HG03280 (cell line): Measurements from ENCODE around the gene CACUL1.
"Not testable (repeated sequence)": the region's sequence is repeated elsewhere in the genome, so short reads cannot be mapped to it uniquely, and the experiment has no call there.

Experiments used
- ATAC-seq: cut with Tn5 transposase; IDR thresholded peaks from one replicate; pipeline ENCODE4 v1.9.1; 2021; ENCODE audit warnings: mild to moderate bottlenecking, moderate library complexity; ENCODE audit not compliant: unreplicated experiment

The CACUL1 gene

DNA sequence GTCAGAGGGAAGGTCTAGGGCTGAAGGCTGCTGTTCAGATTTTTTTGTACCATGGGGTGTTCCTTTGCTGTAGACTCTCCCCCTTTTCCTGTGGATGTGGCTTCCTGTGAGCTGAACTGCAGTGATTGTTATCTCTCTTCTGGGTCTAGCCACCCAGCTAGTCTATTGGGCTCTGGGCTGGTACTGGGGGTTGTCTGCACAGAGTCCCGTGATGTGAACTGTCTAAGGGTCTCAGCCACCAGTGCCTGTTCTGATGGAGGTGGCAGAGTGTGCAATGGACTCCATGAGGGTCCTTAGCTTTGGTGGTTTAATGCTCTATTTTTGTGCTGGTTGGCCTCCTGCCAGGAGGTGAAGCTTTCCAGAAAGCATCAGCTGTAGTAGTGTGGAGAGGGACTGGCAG, 96.6 kb downstream of the CACUL1 start:
- not testable (repeated sequence) for ATAC-seq

DNA sequence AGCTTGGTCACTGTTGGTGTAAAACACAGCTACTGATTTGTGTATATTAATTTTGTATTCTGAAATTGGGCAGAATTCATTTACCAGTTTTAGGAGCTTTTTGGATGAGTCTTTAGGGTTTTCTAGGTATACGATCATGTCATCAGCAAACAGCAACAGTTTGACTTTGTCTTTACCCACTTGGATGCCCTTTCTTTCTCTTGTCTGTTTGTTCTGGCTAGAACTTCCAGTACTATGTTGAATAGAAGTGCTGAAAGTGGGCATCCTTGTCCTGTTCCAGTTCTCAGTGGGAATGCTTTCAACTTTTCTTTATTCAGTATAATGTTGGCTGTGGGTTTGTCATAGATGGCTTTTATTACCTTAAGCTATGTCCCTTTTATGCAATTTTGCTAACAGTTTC, 109.5 kb downstream of the CACUL1 start:
- not testable (repeated sequence) for ATAC-seq

DNA sequence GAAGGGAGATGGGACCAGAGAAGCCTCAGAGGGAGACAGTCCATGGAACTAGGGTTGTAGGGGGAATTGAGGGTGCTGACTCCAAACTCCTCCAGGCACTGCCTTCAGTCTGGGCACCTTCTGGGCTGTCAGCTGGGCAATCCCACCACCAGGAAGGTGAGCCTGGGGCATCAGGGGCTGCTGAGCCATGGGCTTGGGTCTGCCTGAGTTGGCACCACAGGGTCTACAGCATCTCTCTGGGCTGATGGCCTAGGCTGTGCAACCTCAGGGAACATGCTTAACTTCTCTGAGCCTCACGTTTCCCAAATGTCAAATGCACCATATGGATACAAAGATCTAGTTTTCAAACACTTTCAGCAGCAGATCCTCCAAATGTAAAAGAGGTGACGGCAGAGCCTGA, 112.5 kb downstream of the CACUL1 start:
- no peak for ATAC-seq

DNA sequence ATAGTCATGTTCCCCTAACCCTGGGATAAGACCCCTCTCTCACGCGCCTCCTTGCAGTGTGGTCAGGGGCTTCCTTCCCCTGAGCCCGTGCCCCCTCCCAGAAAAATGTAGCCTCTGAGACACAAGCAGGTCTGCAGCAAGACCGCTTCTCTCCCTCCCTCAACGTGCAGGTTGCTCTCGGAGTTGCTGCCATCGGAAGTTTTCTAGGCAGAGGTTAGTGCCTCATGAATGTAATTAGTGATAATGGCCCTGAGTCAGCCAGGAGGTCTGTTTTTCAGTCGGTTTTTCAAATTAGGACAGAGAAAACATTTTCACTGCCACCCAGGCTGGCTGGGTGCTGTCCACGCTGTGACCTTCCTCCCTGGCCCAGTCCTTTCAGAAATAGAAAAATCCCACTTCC, 116.1 kb downstream of the CACUL1 start:
- ATAC-seq, result no peak

DNA sequence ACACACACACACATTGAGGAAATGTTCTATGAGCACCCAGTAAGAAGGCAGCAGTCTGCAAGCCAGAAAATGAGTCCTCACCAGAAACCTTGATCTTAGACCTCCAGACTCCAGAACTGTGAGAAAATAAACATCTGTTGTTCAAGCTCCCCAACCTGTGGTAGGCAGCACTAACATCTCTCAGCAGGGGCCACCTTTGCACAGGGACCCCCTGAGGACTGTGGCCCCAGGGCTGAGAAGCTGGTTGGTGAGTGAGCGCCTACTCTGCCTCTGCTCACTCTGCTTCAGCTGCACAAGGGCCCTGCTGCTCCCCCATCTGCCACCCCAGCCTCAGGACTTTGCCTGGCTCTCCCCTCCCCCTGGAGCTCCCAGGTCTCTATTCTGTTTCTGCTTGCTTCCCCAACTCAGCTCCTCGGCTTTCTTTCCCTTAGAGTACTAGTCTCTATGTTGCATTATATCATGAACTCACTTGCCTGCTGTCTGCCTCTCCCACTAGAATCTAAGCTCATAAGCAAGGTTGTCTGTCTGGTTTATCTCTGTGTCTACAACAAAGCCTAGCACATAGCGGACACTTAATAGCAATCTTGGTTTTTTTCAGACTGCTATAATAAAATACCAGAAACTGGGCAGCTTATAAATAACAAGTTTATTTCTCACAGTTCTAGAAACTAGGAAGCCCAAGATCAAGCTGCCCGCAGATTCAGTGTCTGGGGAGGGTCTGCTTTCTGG, 118.9 kb downstream of the CACUL1 start:
- ATAC-seq, result no peak

DNA sequence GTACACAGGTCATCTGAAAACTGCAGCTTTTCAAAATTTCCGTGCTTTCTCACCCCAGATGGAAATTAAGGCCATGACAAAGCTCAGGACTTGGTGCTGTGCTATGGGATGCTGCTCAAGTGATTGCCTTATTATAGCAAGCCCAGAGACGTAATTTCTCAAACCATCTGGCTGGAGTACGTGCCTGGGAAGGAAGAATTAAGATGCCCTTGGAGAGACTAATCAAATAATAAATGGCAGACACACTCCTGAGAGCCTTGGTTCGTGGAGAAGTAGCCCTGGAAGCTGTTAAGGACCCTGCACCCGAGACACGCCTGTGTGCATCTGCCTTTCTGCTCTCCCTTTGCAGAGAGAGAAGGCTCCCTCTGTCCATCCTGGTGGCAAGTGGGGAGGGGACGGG, 121.0 kb downstream of the CACUL1 start:
- no peak for ATAC-seq

DNA sequence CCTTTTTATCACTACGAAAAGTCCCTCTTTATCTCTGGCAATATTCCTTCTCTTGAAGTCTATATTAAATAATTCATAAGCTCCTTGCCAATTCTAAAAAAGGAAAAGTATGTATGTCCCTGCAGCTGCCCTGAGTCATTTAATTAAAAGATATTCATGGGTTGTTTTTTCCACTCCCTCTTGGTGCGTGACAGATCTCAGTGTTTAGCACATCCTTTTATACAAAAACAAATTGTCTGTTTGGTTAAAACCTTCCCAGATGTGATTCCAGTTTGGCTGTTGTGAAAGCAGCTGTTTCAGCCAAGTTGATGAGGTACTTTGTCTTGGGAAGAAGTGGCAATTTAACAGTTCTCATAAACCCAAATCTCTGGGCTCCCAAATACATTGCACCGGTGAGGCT, 125.6 kb downstream of the CACUL1 start:
- ATAC-seq, result no peak

DNA sequence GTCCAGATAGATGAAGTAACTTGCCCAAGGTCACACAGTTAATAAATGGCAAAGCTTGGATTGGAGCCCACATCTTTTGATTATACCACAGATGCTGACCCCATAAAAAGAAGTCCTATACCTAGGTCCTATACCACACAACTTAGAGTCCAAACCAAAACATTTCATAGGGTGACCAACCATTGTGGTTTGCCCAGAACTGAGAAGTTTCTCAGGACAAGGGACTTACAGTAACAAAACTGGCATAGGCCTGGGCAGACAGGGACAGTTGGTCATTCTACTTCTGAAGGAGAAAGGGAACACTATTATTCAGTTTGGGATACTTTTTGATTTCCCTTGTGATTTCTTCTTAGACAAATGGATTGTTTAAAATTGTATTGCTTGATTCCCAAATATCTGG, 126.4 kb downstream of the CACUL1 start:
- ATAC-seq, result no peak

DNA sequence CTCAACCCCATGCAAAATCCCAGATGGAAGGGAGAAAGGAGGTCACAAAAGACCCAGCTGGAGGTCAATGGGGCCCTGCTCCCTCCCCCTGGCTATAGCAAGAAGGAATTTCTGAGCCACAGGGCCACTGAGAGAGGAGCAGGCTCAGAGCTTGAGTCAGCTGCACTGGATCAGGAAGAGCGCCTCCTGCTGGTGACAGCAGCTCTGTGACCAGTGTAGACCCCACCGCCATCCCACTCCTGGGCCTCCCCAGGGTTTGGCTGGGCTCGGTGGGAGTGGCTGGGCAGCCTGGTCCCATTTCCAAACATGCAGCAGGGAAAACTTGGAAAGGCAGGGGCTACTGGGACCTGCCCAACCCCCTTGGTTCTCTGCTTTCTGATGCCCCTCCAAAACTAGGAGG, 127.8 kb downstream of the CACUL1 start:
- no peak for ATAC-seq
